ENCODE data around the gene LCMT1.

LCMT1 gene

GRCh38 chr16:25094596-25094995, 16.9 kb upstream of the LCMT1 start:
- H3K4me3 ChIP-seq (ENCODE audit: low read depth, low read length), result no peak overlapping the region
- no peak for DNase-seq (ENCODE audit: low read depth)
- no peak for TF ChIP-seq CTCF (IDR thresholded peaks at IDR 0.05; ENCODE audit: insufficient read depth, low read depth, low read length, missing control alignments)

GRCh38 chr16:25095636-25096035, 15.9 kb upstream of the LCMT1 start:
- TF ChIP-seq CTCF (IDR thresholded peaks at IDR 0.05; ENCODE audit: insufficient read depth, low read depth, low read length, missing control alignments), result no peak
- H3K4me3 ChIP-seq (ENCODE audit: low read depth, low read length), result no peak overlapping the region
- DNase-seq (ENCODE audit: low read depth), result no peak

GRCh38 chr16:25097276-25097975, 14.1 kb upstream of the LCMT1 start:
- no peak for DNase-seq (ENCODE audit: low read depth)
- no peak for TF ChIP-seq CTCF (IDR thresholded peaks at IDR 0.05; ENCODE audit: insufficient read depth, low read depth, low read length, missing control alignments)
- no peak overlapping the region for H3K4me3 ChIP-seq (ENCODE audit: low read depth, low read length)

- no peak for TF ChIP-seq CTCF (IDR thresholded peaks at IDR 0.05; ENCODE audit: insufficient read depth, low read depth, low read length, missing control alignments)
- no peak for DNase-seq (ENCODE audit: low read depth)
- H3K4me3 ChIP-seq (ENCODE audit: low read depth, low read length), result no peak overlapping the region
Observed at GRCh38 chr16:25100511-25100910, 11.0 kb upstream of the LCMT1 start.

GRCh38 chr16:25106567-25107465, 4.7 kb upstream of the LCMT1 start:
- peak; percentile 36 for TF ChIP-seq CTCF (IDR thresholded peaks at IDR 0.05; ENCODE audit: insufficient read depth, low read depth, low read length, missing control alignments)
- peak overlapping the region; percentile 76 for H3K4me3 ChIP-seq (ENCODE audit: low read depth, low read length)
- peak; percentile 91 for DNase-seq (ENCODE audit: low read depth)

- TF ChIP-seq CTCF (IDR thresholded peaks at IDR 0.05; ENCODE audit: insufficient read depth, low read depth, low read length, missing control alignments), result no peak
- H3K4me3 ChIP-seq (ENCODE audit: low read depth, low read length), result peak overlapping the region; percentile 76
- DNase-seq (ENCODE audit: low read depth), result no peak
Observed at GRCh38 chr16:25107466-25107792, 4.1 kb upstream of the LCMT1 start.

Data from GM12865 (cell line).